Nephron progenitor cell (in vitro differentiated cells): ENCODE results near the gene ASB13.

Experiments used
- DNase-seq: peaks from one replicate; pipeline ENCODE4 v3.0.0; 2021
- H3K27ac Mint-ChIP-seq: 2 replicates; pipeline ENCODE4 v1.8.0; 2021; ENCODE audit warnings: mild to moderate bottlenecking, moderate library complexity, mixed read lengths
- H3K27me3 Mint-ChIP-seq: 2 replicates; pipeline ENCODE4 v1.8.0; 2021; ENCODE audit warnings: mild to moderate bottlenecking, low read depth, mixed read lengths; ENCODE audit not compliant: poor library complexity
- H3K36me3 Mint-ChIP-seq: 2 replicates; pipeline ENCODE4 v1.8.0; 2021; ENCODE audit warnings: low read depth, mixed read lengths
- H3K4me1 Mint-ChIP-seq: 2 replicates; pipeline ENCODE4 v1.8.0; 2021; ENCODE audit warnings: mixed read lengths
- H3K4me3 Mint-ChIP-seq: 2 replicates; pipeline ENCODE4 v1.8.0; 2021; ENCODE audit warnings: mild to moderate bottlenecking, moderate library complexity, mixed read lengths
- H3K9me3 Mint-ChIP-seq: 2 replicates; pipeline ENCODE4 v1.8.0; 2021; ENCODE audit warnings: mild to moderate bottlenecking, moderate library complexity, mixed read lengths
- CTCF ChIP-seq: fragments of 200-600 bp; sonication (generic); IDR thresholded peaks from 2 replicates; pipeline ENCODE4 v1.5.0; 2021; ENCODE audit warnings: antibody characterized with exemption

ASB13 gene

GRCh38 chr10:5628451-5629302 lies 37.7 kb downstream of the ASB13 start:
- TF ChIP-seq CTCF, result no peak
- no peaks in the 10 kb centered on the region for H3K9me3 Mint-ChIP-seq
- peak overlapping the region; percentile 10 for H3K27ac Mint-ChIP-seq
- peaks cover 9% of the 10 kb centered on the region for H3K27me3 Mint-ChIP-seq
- no peaks in the 10 kb centered on the region for H3K36me3 Mint-ChIP-seq
- H3K4me3 Mint-ChIP-seq, result no peak overlapping the region
- peaks cover 36% of the 10 kb centered on the region for H3K4me1 Mint-ChIP-seq
- no peak for DNase-seq

GRCh38 chr10:5627486-5628044 lies 38.8 kb downstream of the ASB13 start:
- Mint-ChIP-seq H3K9me3 (no peaks in the 10 kb centered on the region), H3K4me1 (peaks cover 30% of the 10 kb centered on the region), H3K27me3 (peaks cover 10% of the 10 kb centered on the region), H3K4me3 (no peak overlapping the region), H3K36me3 (no peaks in the 10 kb centered on the region), H3K27ac (peak overlapping the region; percentile 17)
- DNase-seq, result no peak
- no peak for TF ChIP-seq CTCF

DNA sequence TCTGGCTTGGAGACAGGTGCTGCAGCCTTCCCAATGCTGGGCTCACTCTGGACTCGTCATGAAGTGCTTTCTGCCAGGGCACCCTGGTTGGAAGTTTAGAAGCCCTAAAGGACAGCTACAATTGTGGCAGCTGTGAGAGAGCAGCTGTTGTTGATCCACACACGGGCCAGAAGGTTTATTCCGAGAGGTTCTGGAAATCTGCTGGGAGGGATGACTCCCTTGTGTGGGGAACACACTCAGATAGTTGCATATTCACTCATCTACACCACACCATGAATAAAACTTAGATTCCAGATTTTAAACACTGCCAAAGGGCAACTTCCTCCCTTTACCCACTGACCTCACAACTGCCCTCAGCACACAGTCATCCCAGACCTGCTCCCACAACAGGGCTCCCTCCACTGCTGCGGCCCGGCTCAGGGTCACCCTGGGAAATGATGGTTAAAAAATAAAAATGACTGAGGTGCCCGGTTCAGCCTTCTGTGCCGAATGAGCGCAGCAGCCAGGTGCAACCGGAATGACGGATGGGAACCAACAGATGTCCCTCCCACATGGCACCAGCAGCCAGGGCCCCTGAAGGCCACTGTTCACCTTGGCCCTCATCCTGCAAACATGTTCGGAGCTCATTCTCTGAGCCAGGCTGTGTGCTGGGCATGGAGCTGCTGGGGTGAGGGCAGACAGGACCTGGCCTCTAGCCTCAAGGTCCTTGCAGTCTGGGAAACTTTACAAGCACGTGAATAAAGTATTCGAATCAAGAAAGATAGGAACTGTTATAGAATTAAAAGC lies 40.2 kb downstream of the ASB13 start:
- Mint-ChIP-seq H3K4me3 (no peak overlapping the region), H3K27ac (no peak overlapping the region), H3K4me1 (peaks cover 19% of the 10 kb centered on the region), H3K36me3 (no peaks in the 10 kb centered on the region), H3K27me3 (peaks cover 10% of the 10 kb centered on the region), H3K9me3 (no peaks in the 10 kb centered on the region)
- TF ChIP-seq CTCF, result no peak
- DNase-seq, result no peak

GRCh38 chr10:5624701-5625100 lies 41.7 kb downstream of the ASB13 start:
- Mint-ChIP-seq H3K36me3 (no peaks in the 10 kb centered on the region), H3K4me1 (peaks cover 33% of the 10 kb centered on the region), H3K9me3 (no peaks in the 10 kb centered on the region), H3K27ac (no peak overlapping the region), H3K4me3 (no peak overlapping the region), H3K27me3 (peaks cover 10% of the 10 kb centered on the region)
- no peak for TF ChIP-seq CTCF
- DNase-seq, result no peak

DNA sequence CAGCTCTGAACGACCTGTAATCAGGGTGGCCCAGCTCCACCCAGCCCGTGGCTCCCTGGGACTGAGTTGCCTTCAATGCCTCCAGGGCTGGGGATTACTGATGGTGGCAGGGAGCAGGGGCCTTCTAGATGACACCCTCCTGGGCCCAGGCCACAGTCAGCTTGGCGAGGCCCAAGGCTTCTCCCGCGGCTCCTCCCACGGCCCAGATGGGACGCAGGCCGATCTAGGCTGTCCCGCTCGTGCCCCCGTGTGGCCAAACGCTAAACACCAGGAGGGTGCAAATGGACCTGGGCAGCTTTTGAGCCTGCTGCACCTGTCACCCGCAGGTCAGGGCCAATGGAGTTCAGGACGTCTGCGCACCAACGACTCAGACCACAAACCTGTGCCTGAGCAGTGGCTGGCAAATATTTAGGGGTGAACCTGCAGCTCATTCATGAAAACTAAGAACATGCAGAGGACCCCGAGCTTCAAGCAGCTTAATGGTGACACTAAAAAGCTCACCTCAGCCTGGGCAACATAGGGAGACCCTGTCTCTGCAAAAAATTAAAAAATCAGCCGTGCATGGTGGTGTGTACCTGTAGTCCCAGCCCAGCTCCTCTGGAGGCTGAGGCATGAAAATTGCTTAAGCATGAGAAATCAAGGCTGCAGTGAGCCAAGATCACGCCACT lies 43.2 kb downstream of the ASB13 start:
- peaks cover 41% of the 10 kb centered on the region for H3K4me1 Mint-ChIP-seq
- peak; percentile 80 for TF ChIP-seq CTCF
- no peaks in the 10 kb centered on the region for H3K36me3 Mint-ChIP-seq
- H3K4me3 Mint-ChIP-seq, result no peak overlapping the region
- peak; percentile 91 for DNase-seq
- no peak overlapping the region for H3K27ac Mint-ChIP-seq
- H3K9me3 Mint-ChIP-seq, result no peaks in the 10 kb centered on the region
- peaks cover 5% of the 10 kb centered on the region for H3K27me3 Mint-ChIP-seq
